Pancreas (tissue), 10 donors: ENCODE measurements around the gene RPP25L. TPM values are rescaled to one million over a fixed set of nuclear protein-coding genes. Genes with fewer than 3 reads are reported as not detected.
A peak's percentile ranks its signal among the peaks of the same experiment; 100 is the strongest.

Experiments
- ATAC-seq, 4 donors: fragments of 200-7000 bp; cut with Tn5 transposase; one replicate each; pipeline versions ENCODE4 v1.8.0 to v1.9.1; 2020; ENCODE audit warnings: mild to moderate bottlenecking in 4 of 4, moderate library complexity in 4 of 4
- DNase-seq, 6 donors: peaks; one replicate each; pipeline ENCODE4 v3.0.0-alpha.2; 2020
- FAIRE-seq: peaks from 2 replicates; lab custom pipeline; 2012; peaks lifted over from hg19 to GRCh38; lab: Jason Lieb, UNC
- H3K27ac ChIP-seq, 4 donors: fragments of 200-600 bp; sonication (generic); 1 replicate in 3 of 4; 2 replicates in 1 of 4; pipeline versions ENCODE4 v1.5.0 to v1.8.0; 2020
- H3K27me3 ChIP-seq, 4 donors: fragments of 200-600 bp; one replicate each; pipeline ENCODE4 v1.8.0; 2021
- H3K36me3 ChIP-seq, 3 donors: fragments of 200-600 bp; sonication (generic) in 1 of 3; one replicate each; pipeline versions ENCODE4 v1.5.0 to v1.8.0; 2020 to 2021
- H3K4me1 ChIP-seq, 3 donors: fragments of 200-600 bp; one replicate each; pipeline ENCODE4 v1.8.0; 2021
- H3K4me3 ChIP-seq, 4 donors: fragments of 200-600 bp; sonication (generic) in 2 of 4; one replicate each; pipeline versions ENCODE4 v1.5.0 to v1.8.0; 2020 to 2021
- H3K9me3 ChIP-seq, 4 donors: fragments of 200-600 bp; one replicate each; pipeline ENCODE4 v1.8.0; 2021
- CTCF ChIP-seq, 4 donors: fragments of 200-600 bp; sonication (generic) in 3 of 4; IDR thresholded peaks; one replicate each; pipeline versions ENCODE4 v1.5.0 to v1.8.0; 2021; ENCODE audit warnings: antibody characterized with exemption in 4 of 4
- WGBS, 2 donors: extraction: QIAGEN DNeasy Blood & Tissue Kit; methylation state at CpG; one replicate each; pipeline ENCODE4 v1.1.7; 2013; 5-methylcytosine and 5-hydroxymethylcytosine counted together
- intact Hi-C, 3 donors: fragments of 100-400 bp; cut with DNase I; formaldehyde crosslinking; loops; one replicate each; pipeline versions ENCODE4 v1.11.1 to v1.14.2; 2022
- polyA plus RNA-seq, 2 donors: library from polyadenylated mRNA; stranded (reverse); fragments of 200-250 nt; gene quantifications; one replicate each; pipeline ENCODE4 v1.2.3, GENCODE V29; 2013
- total RNA-seq, 6 donors: library from RNA; stranded (reverse); fragmentation: NEBNext Ultra II Directional in 4 of 6; extraction: Animal tissue kit (Norgen Biotek cat#: 25700) in 4 of 6; gene quantifications; one replicate each; pipeline versions ENCODE4 v1.2.1 to v1.2.4, GENCODE V29; 2021 to 2023
- donor health status: healthy with polysubstance abuse.
- donor health status: DM: no; HTN: no; CAD: no; lungs with moderate emphysema.
- donor health status: DM: no; HTN: no; CAD: no.
- donor health status: control.
- donor health status: control.
- donor health status: Bipolar disorder and iron deficiency.
- donor health status: DM: yes; HTN: yes; CAD: no.
- donor health status: DM: no; HTN: no; CAD: no.
- donor health status: DM: no; HTN: no; CAD: no.
- donor health status: DM: yes; HTN: yes; CAD: no.

RPP25L gene
- total and polyA plus RNA-seq, 8 donors: 7.6 to 19.8 (median 12.4) TPM

- FAIRE-seq: no peak
- no peak for DNase-seq
Observed at GRCh38 chr9:34582787-34583186, 29.1 kb downstream of the RPP25L start.

GRCh38 chr9:34581318-34581717, 30.6 kb downstream of the RPP25L start:
- DNase-seq (no peak), ATAC-seq (no peak), FAIRE-seq (no peak)
- Histone ChIP-seq H3K9me3 (no peaks in the 10 kb centered on the region), H3K27ac (no peak overlapping the region), H3K27me3 (peaks cover 0 to 7% (median 3%) of the 10 kb centered on the region in 4 donors), H3K36me3 (no peaks in the 10 kb centered on the region), H3K4me1 (no peaks in the 10 kb centered on the region), H3K4me3 (no peak overlapping the region)
- no peak for TF ChIP-seq CTCF (IDR thresholded peaks at IDR 0.05)
- intact Hi-C loops: no loop called here
- 57 to 67% methylated on average over 3 of the region's 3 CpGs for WGBS, 2 donors

More at GRCh38 chr9:34582787-34583186, 29.1 kb downstream of the RPP25L start:
- no peaks in the 10 kb centered on the region for H3K4me1 ChIP-seq
- no peak overlapping the region for H3K4me3 ChIP-seq
- H3K9me3 ChIP-seq: no peaks in the 10 kb centered on the region
- H3K27ac ChIP-seq: no peak overlapping the region
- TF ChIP-seq CTCF (IDR thresholded peaks at IDR 0.05): no peak
- no peak for ATAC-seq
- H3K36me3 ChIP-seq: no peaks in the 10 kb centered on the region
- intact Hi-C loops: no loop called here
- H3K27me3 ChIP-seq: peaks cover 0 to 10% (median 3%) of the 10 kb centered on the region in 4 donors
- WGBS, 2 donors: 88 to 91% methylated on average over 5 of the region's 5 CpGs

- H3K4me3 ChIP-seq: no peak overlapping the region
- no peak for DNase-seq
- no peak for ATAC-seq
- H3K27ac ChIP-seq: no peak overlapping the region
- intact Hi-C loops: no loop called here
- WGBS, 2 donors: 68 to 74% methylated on average over 8 of the region's 8 CpGs
- no peak for FAIRE-seq
- no peaks in the 10 kb centered on the region for H3K9me3 ChIP-seq
- TF ChIP-seq CTCF (IDR thresholded peaks at IDR 0.05): no peak
- H3K27me3 ChIP-seq: peaks cover 0 to 5% (median 1%) of the 10 kb centered on the region in 4 donors
- no peaks in the 10 kb centered on the region for H3K36me3 ChIP-seq
- no peaks in the 10 kb centered on the region for H3K4me1 ChIP-seq
Observed at GRCh38 chr9:34580358-34580757, 31.5 kb downstream of the RPP25L start.

GRCh38 chr9:34579808-34580163, 32.1 kb downstream of the RPP25L start:
- no peaks in the 10 kb centered on the region for H3K36me3 ChIP-seq
- no peak overlapping the region for H3K4me3 ChIP-seq
- ATAC-seq (no peak), FAIRE-seq (no peak), DNase-seq (no peak)
- no peaks in the 10 kb centered on the region for H3K4me1 ChIP-seq
- intact Hi-C loops: no loop called here
- H3K27me3 ChIP-seq: peaks cover 0 to 5% (median 0%) of the 10 kb centered on the region in 4 donors
- TF ChIP-seq CTCF (IDR thresholded peaks at IDR 0.05): no peak
- 74 to 76% methylated on average over 5 of the region's 5 CpGs for WGBS, 2 donors
- H3K27ac ChIP-seq: no peak overlapping the region
- no peaks in the 10 kb centered on the region for H3K9me3 ChIP-seq

- H3K4me1 ChIP-seq: no peaks in the 10 kb centered on the region
- DNase-seq: no peak
- no peak for FAIRE-seq
- WGBS, 2 donors: 9 to 11% methylated on average over 11 to 17 of the region's 17 CpGs
- peaks cover 0 to 5% (median 0%) of the 10 kb centered on the region in 4 donors for H3K27me3 ChIP-seq
- H3K4me3 ChIP-seq: no peak overlapping the region
- H3K36me3 ChIP-seq: no peaks in the 10 kb centered on the region
- ATAC-seq: peak in 1 of 4 donors; percentile 54
- no peak for TF ChIP-seq CTCF (IDR thresholded peaks at IDR 0.05)
- H3K27ac ChIP-seq: no peak overlapping the region
- intact Hi-C loops: no loop called here
- H3K9me3 ChIP-seq: no peaks in the 10 kb centered on the region
Observed at GRCh38 chr9:34579104-34579807, 32.6 kb downstream of the RPP25L start.
